Measurements from ENCODE around the gene OR10H3.

DNA sequence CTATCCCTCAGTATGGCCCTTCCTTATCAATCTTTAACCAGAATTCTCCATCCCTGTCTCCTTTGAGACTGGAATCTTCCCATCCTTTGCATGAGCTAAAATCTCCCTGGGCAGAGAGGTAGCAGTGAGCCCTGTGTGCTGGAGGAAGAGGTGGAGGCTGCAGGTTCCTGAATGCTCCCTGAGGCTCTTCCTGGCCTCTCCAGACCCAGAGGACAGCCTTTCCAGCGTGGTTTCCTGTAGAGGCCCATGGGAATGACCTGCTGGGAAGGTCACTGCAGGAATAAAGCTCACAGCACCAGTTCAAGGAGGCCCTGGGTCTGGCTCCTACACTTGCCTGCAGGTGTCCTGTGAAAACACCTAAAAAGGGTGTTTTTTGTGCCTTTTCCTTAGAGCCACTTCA is 5.4 kb upstream of the OR10H3 start:
- TF ChIP-seq HOXA3 (CRISPR knock-in tag; IDR thresholded peaks at IDR 0.05): no peak
- no peak for TF ChIP-seq ZNF224 (CRISPR knock-in tag; IDR thresholded peaks at IDR 0.05)
- TF ChIP-seq EP300 (IDR thresholded peaks at IDR 0.05; ENCODE audit: low read depth in 2 of 2, low read length in 2 of 2): no peak
- no peak for TF ChIP-seq EP300 (CRISPR knock-in tag; IDR thresholded peaks at IDR 0.05; ENCODE audit: borderline replicate concordance)
- TF ChIP-seq, protein P1, sequence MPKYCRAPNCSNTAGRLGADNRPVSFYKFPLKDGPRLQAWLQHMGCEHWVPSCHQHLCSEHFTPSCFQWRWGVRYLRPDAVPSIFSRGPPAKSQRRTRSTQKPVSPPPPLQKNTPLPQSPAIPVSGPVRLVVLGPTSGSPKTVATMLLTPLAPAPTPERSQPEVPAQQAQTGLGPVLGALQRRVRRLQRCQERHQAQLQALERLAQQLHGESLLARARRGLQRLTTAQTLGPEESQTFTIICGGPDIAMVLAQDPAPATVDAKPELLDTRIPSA (CRISPR knock-in tag; IDR thresholded peaks at IDR 0.05; ENCODE audit: borderline replicate concordance): no peak
- no peak for TF ChIP-seq POLR2AphosphoS5 (IDR thresholded peaks at IDR 0.05; ENCODE audit: low read depth, low read length)
- no peak for TF ChIP-seq ASH2L (IDR thresholded peaks at IDR 0.05; ENCODE audit: insufficient read length, low read depth, low read length)
- no peak for TF ChIP-seq YEATS4 (CRISPR knock-in tag; IDR thresholded peaks at IDR 0.05; ENCODE audit: borderline replicate concordance)
- TF ChIP-seq RFX1 (IDR thresholded peaks at IDR 0.05): no peak
- TF ChIP-seq, protein P2, sequence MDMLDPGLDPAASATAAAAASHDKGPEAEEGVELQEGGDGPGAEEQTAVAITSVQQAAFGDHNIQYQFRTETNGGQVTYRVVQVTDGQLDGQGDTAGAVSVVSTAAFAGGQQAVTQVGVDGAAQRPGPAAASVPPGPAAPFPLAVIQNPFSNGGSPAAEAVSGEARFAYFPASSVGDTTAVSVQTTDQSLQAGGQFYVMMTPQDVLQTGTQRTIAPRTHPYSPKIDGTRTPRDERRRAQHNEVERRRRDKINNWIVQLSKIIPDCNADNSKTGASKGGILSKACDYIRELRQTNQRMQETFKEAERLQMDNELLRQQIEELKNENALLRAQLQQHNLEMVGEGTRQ (IDR thresholded peaks at IDR 0.05; ENCODE audit: low read depth, low read length): no peak
- TF ChIP-seq, protein P2 (CRISPR knock-in tag; IDR thresholded peaks at IDR 0.05; ENCODE audit: borderline replicate concordance): no peak
